ENCODE results near the gene ACTBL2. TPM values are rescaled to one million over a fixed set of nuclear protein-coding genes. Genes with fewer than 3 reads are reported as not detected.

ACTBL2 gene
- total RNA-seq, 1 experiment from 2014 or later, result not detected

DNA sequence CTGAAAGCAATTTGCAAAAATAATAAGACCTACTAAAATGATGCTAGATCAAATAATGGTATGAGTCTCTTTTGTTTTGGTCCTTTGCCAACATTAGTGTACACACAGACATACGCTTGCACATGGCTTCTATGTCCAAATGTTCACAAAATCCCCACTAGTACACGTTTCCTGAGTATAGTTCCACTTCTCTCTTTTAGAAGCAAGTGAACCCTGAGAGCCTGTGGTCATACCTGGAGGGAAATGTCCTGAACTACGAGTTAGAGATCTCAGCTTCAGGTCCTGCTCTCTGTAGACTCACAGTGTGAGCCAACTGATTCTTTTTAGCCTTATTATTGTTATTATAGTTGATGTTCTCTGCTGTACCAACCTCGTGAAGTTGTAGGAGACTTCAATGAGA is 47.3 kb upstream of the ACTBL2 start:
- CTCF ChIA-PET, result no interaction called here
- H3K9me3 Mint-ChIP-seq, result no peaks in the 10 kb centered on the region; the same call in 1 of the 2 replicates
- H3K4me3 Mint-ChIP-seq, result no peak overlapping the region
- no peak for TF ChIP-seq TEAD4 (CRISPR knock-in tag; IDR thresholded peaks at IDR 0.05)
- TF ChIP-seq ESRRA (CRISPR knock-in tag; IDR thresholded peaks at IDR 0.05; ENCODE audit: borderline replicate concordance), result no peak
- no peak for TF ChIP-seq SOX15 (CRISPR knock-in tag; IDR thresholded peaks at IDR 0.05)
- no peak for TF ChIP-seq JUN (CRISPR knock-in tag; IDR thresholded peaks at IDR 0.05)
- TF ChIP-seq NFE2L1 (CRISPR knock-in tag; IDR thresholded peaks at IDR 0.05), result no peak
- no peak for TF ChIP-seq SMAD4 (CRISPR knock-in tag; IDR thresholded peaks at IDR 0.05)
- no peak for TF ChIP-seq PRRX2 (CRISPR knock-in tag; IDR thresholded peaks at IDR 0.05)
- TF ChIP-seq NFYB (CRISPR knock-in tag; conservative IDR thresholded peaks at IDR 0.05; ENCODE audit: low read depth), result no peak
- TF ChIP-seq ZNF317 (CRISPR knock-in tag; IDR thresholded peaks at IDR 0.05; ENCODE audit: borderline replicate concordance, low read depth), result no peak
- no peak for TF ChIP-seq CDX4 (CRISPR knock-in tag; IDR thresholded peaks at IDR 0.05; ENCODE audit: borderline replicate concordance)
- TF ChIP-seq E2F1 (CRISPR knock-in tag; IDR thresholded peaks at IDR 0.05), result no peak
- no peak for TF ChIP-seq EMX1 (CRISPR knock-in tag; IDR thresholded peaks at IDR 0.05)
- TF ChIP-seq, protein P1, sequence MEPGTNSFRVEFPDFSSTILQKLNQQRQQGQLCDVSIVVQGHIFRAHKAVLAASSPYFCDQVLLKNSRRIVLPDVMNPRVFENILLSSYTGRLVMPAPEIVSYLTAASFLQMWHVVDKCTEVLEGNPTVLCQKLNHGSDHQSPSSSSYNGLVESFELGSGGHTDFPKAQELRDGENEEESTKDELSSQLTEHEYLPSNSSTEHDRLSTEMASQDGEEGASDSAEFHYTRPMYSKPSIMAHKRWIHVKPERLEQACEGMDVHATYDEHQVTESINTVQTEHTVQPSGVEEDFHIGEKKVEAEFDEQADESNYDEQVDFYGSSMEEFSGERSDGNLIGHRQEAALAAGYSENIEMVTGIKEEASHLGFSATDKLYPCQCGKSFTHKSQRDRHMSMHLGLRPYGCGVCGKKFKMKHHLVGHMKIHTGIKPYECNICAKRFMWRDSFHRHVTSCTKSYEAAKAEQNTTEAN (CRISPR knock-in tag; IDR thresholded peaks at IDR 0.05), result no peak
- no peak for TF ChIP-seq OVOL2 (CRISPR knock-in tag; IDR thresholded peaks at IDR 0.05; ENCODE audit: borderline replicate concordance)
- TF ChIP-seq ZNF512 (CRISPR knock-in tag; IDR thresholded peaks at IDR 0.05; ENCODE audit: borderline replicate concordance), result no peak
- TF ChIP-seq ARID4B (CRISPR knock-in tag; IDR thresholded peaks at IDR 0.05; ENCODE audit: borderline replicate concordance), result no peak
- no peak for TF ChIP-seq GRHL2 (CRISPR knock-in tag; IDR thresholded peaks at IDR 0.05; ENCODE audit: insufficient replicate concordance, severe bottlenecking)
- TF ChIP-seq, protein P2, sequence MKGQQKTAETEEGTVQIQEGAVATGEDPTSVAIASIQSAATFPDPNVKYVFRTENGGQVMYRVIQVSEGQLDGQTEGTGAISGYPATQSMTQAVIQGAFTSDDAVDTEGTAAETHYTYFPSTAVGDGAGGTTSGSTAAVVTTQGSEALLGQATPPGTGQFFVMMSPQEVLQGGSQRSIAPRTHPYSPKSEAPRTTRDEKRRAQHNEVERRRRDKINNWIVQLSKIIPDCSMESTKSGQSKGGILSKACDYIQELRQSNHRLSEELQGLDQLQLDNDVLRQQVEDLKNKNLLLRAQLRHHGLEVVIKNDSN (CRISPR knock-in tag; IDR thresholded peaks at IDR 0.05), result no peak
- TF ChIP-seq MAX (CRISPR knock-in tag; IDR thresholded peaks at IDR 0.05), result no peak
- ATAC-seq (no peak), DNase-seq (ENCODE audit: low spot score) (no peak)
- peaks cover 7% of the 10 kb centered on the region for H3K4me1 Mint-ChIP-seq
- H3K36me3 Mint-ChIP-seq, result no peaks in the 10 kb centered on the region
- H3K27me3 Mint-ChIP-seq (ENCODE audit: low read depth), result no peaks in the 10 kb centered on the region
- no peak overlapping the region for H3K27ac Mint-ChIP-seq
- POLR2A ChIA-PET, result no interaction called here

All from WTC11 (cell line).